ENCODE data around the gene TUBA1C. TPM values are rescaled to one million over a fixed set of nuclear protein-coding genes. Genes with fewer than 3 reads are reported as not detected.

TUBA1C gene
- total RNA-seq, 1 donor from 2014 or later, result 402 TPM

GRCh38 chr12:49288412-49288853, 23.6 kb downstream of the TUBA1C start:
- H3K27me3 Mint-ChIP-seq (ENCODE audit: insufficient read depth, low read depth), result peaks cover 6% of the 10 kb centered on the region
- H3F3A ChIP-seq (ENCODE audit: low read depth), result peaks cover 25% of the 10 kb centered on the region
- H3K36me3 ChIP-seq, result no peaks in the 10 kb centered on the region
- H3K9me3 ChIP-seq (ENCODE audit: low read depth), result no peaks in the 10 kb centered on the region
- H3K4me3 Mint-ChIP-seq, result no peak overlapping the region
- no peak overlapping the region for H3K9ac ChIP-seq
- DNase-seq (ENCODE audit: low spot score), result peak; percentile 72
- H3K79me2 ChIP-seq (ENCODE audit: low read depth), result no peaks in the 10 kb centered on the region
- H3K27me3 ChIP-seq, result peaks cover 31% of the 10 kb centered on the region
- H3K4me1 Mint-ChIP-seq, result peaks cover 19% of the 10 kb centered on the region
- TF ChIP-seq EZH2phosphoT487 (IDR thresholded peaks at IDR 0.05) (no peak), CTCF (IDR thresholded peaks at IDR 0.05) (peak; percentile 88)
- H3K27ac ChIP-seq, result no peak overlapping the region
- no peak overlapping the region for H2AFZ ChIP-seq (replicated peaks)
- peaks cover 9% of the 10 kb centered on the region for H3K4me1 ChIP-seq
- no peaks in the 10 kb centered on the region for H3K36me3 Mint-ChIP-seq
- peaks cover 2% of the 10 kb centered on the region for H3K9me3 Mint-ChIP-seq
- no peak overlapping the region for H3K4me3 ChIP-seq
- no peak overlapping the region for H3K4me2 ChIP-seq
- no peaks in the 10 kb centered on the region for H4K20me1 ChIP-seq (ENCODE audit: low read depth)
- no peak overlapping the region for H3K27ac Mint-ChIP-seq

- H4K20me1 ChIP-seq (ENCODE audit: low read depth), result peaks cover 5% of the 10 kb centered on the region
- no peaks in the 10 kb centered on the region for H3K9me3 ChIP-seq (ENCODE audit: low read depth)
- H3K9me3 Mint-ChIP-seq, result peaks cover 2% of the 10 kb centered on the region
- H3K4me3 Mint-ChIP-seq, result no peak overlapping the region
- peaks cover 37% of the 10 kb centered on the region for H3K27me3 ChIP-seq
- H3K4me1 ChIP-seq, result peaks cover 14% of the 10 kb centered on the region
- no peak overlapping the region for H3K4me3 ChIP-seq
- no peak overlapping the region for H3K27ac ChIP-seq
- TF ChIP-seq EZH2 (IDR thresholded peaks at IDR 0.05), result no peak
- TF ChIP-seq EZH2phosphoT487 (IDR thresholded peaks at IDR 0.05), result no peak
- no peak for TF ChIP-seq CTCF (IDR thresholded peaks at IDR 0.05)
- H2AFZ ChIP-seq (replicated peaks), result peak overlapping the region; percentile 3
- no peak for DNase-seq (ENCODE audit: low spot score)
- no peaks in the 10 kb centered on the region for H3K36me3 Mint-ChIP-seq
- H3K4me2 ChIP-seq, result no peak overlapping the region
- H3K36me3 ChIP-seq, result no peaks in the 10 kb centered on the region
- no peaks in the 10 kb centered on the region for H3K79me2 ChIP-seq (ENCODE audit: low read depth)
- H3K27me3 Mint-ChIP-seq (ENCODE audit: insufficient read depth, low read depth), result peaks cover 9% of the 10 kb centered on the region
- H3K27ac Mint-ChIP-seq, result peak overlapping the region; percentile 43
- H3K4me1 Mint-ChIP-seq, result peaks cover 20% of the 10 kb centered on the region
- H3F3A ChIP-seq (ENCODE audit: low read depth), result peaks cover 28% of the 10 kb centered on the region
- H3K9ac ChIP-seq, result no peak overlapping the region
Observed at GRCh38 chr12:49288922-49289555, 24.2 kb downstream of the TUBA1C start.

DNA sequence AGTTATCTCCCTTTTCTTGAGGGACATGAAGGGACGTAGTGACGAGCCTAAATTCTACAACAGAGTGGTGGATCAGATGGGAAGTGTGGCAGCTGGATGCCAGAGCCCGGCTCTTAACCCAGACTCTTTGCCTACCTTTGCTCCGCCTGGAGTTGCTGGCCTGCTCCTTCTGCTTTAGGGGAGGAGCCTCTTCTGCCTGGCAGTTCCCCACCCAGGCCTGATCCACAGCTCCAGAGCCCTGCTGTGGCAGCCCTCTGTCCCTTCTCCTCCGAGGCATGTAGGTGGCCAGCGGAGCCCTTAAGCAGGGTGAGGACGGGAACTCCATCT, 27.8 kb downstream of the TUBA1C start:
- Histone ChIP-seq H3K9ac (no peak overlapping the region), H3K4me2 (no peak overlapping the region), H3K9me3 (ENCODE audit: low read depth) (no peaks in the 10 kb centered on the region), H3K27ac (no peak overlapping the region), H3K27me3 (peaks cover 65% of the 10 kb centered on the region), H3F3A (ENCODE audit: low read depth) (peaks cover 46% of the 10 kb centered on the region), H3K36me3 (no peaks in the 10 kb centered on the region), H3K79me2 (ENCODE audit: low read depth) (no peaks in the 10 kb centered on the region), H4K20me1 (ENCODE audit: low read depth) (peaks cover 33% of the 10 kb centered on the region), H3K4me1 (peaks cover 27% of the 10 kb centered on the region), H2AFZ (replicated peaks) (no peak overlapping the region), H3K4me3 (no peak overlapping the region)
- Mint-ChIP-seq H3K36me3 (no peaks in the 10 kb centered on the region), H3K4me3 (no peak overlapping the region), H3K27ac (no peak overlapping the region), H3K4me1 (peaks cover 16% of the 10 kb centered on the region), H3K27me3 (ENCODE audit: insufficient read depth, low read depth) (peaks cover 35% of the 10 kb centered on the region), H3K9me3 (no peaks in the 10 kb centered on the region)
- TF ChIP-seq EZH2phosphoT487 (IDR thresholded peaks at IDR 0.05), result no peak
- TF ChIP-seq CTCF (IDR thresholded peaks at IDR 0.05), result no peak
- no peak for TF ChIP-seq EZH2 (IDR thresholded peaks at IDR 0.05)
- DNase-seq (ENCODE audit: low spot score), result no peak

Measured in neural progenitor cell (in vitro differentiated cells).